Type B pancreatic cell (in vitro differentiated cells): ENCODE measurements around the gene SACM1L. TPM values are rescaled to one million over a fixed set of nuclear protein-coding genes. Genes with fewer than 3 reads are reported as not detected.
A peak's percentile ranks its signal among the peaks of the same experiment; 100 is the strongest.

Source experiments
- DNase-seq: peaks from one replicate; pipeline ENCODE4 v3.0.0; 2021; ENCODE audit warnings: mixed read lengths; ENCODE audit not compliant: unreplicated experiment; ENCODE audit errors: extremely low spot score
- H3K27ac Mint-ChIP-seq: 2 replicates; pipeline ENCODE4 v1.8.0; 2021; ENCODE audit warnings: mild to moderate bottlenecking, mixed read lengths
- H3K27me3 Mint-ChIP-seq: 2 replicates; pipeline ENCODE4 v1.8.0; 2021; ENCODE audit warnings: mixed read lengths
- H3K36me3 Mint-ChIP-seq: 2 replicates; pipeline ENCODE4 v1.8.0; 2021; ENCODE audit warnings: mixed read lengths
- H3K4me1 Mint-ChIP-seq: one replicate; pipeline ENCODE4 v1.8.0; 2021; ENCODE audit warnings: mixed read lengths; ENCODE audit not compliant: unreplicated experiment
- H3K4me3 Mint-ChIP-seq: 2 replicates; pipeline ENCODE4 v1.8.0; 2021; ENCODE audit warnings: mild to moderate bottlenecking, mixed read lengths
- H3K9me3 Mint-ChIP-seq: 2 replicates; pipeline ENCODE4 v1.8.0; 2021; ENCODE audit warnings: mixed read lengths
- CTCF ChIP-seq: fragments of 200-600 bp; sonication (generic); conservative IDR thresholded peaks from 2 replicates; pipeline ENCODE4 v1.5.0; 2021; ENCODE audit warnings: antibody characterized with exemption, mild to moderate bottlenecking
- total RNA-seq: library from RNA; stranded (reverse); gene quantifications from 2 replicates; pipeline ENCODE4 v1.2.1, GENCODE V29; 2021; ENCODE audit warnings: low replicate concordance

The SACM1L gene
- total RNA-seq, 1 donor from 2014 or later: 51.6 TPM

- no peak for DNase-seq
- Mint-ChIP-seq H3K9me3 (no peaks in the 10 kb centered on the region), H3K4me3 (no peak overlapping the region), H3K36me3 (no peaks in the 10 kb centered on the region), H3K4me1 (no peaks in the 10 kb centered on the region), H3K27me3 (no peaks in the 10 kb centered on the region), H3K27ac (no peak overlapping the region)
- TF ChIP-seq CTCF: no peak
Observed at GRCh38 chr3:45759851-45760250, 70.7 kb downstream of the SACM1L start.

- H3K4me3 Mint-ChIP-seq: no peak overlapping the region
- no peaks in the 10 kb centered on the region for H3K9me3 Mint-ChIP-seq
- H3K27me3 Mint-ChIP-seq: no peaks in the 10 kb centered on the region
- no peak for DNase-seq
- H3K36me3 Mint-ChIP-seq: no peaks in the 10 kb centered on the region
- peak; percentile 80 for TF ChIP-seq CTCF
- no peak overlapping the region for H3K27ac Mint-ChIP-seq
- H3K4me1 Mint-ChIP-seq: no peaks in the 10 kb centered on the region
Observed at GRCh38 chr3:45760878-45761711, 71.9 kb downstream of the SACM1L start.

- Mint-ChIP-seq H3K36me3 (no peaks in the 10 kb centered on the region), H3K27ac (no peak overlapping the region), H3K4me3 (no peak overlapping the region), H3K9me3 (no peaks in the 10 kb centered on the region), H3K27me3 (no peaks in the 10 kb centered on the region), H3K4me1 (no peaks in the 10 kb centered on the region)
- DNase-seq: no peak
- TF ChIP-seq CTCF: no peak
Observed at GRCh38 chr3:45761831-45762230, 72.6 kb downstream of the SACM1L start.

- H3K27ac Mint-ChIP-seq: no peak overlapping the region
- no peak for TF ChIP-seq CTCF
- H3K4me3 Mint-ChIP-seq: no peak overlapping the region
- no peak for DNase-seq
- no peaks in the 10 kb centered on the region for H3K4me1 Mint-ChIP-seq
- H3K36me3 Mint-ChIP-seq: no peaks in the 10 kb centered on the region
- H3K9me3 Mint-ChIP-seq: no peaks in the 10 kb centered on the region
- peaks cover under 1% of the 10 kb centered on the region for H3K27me3 Mint-ChIP-seq
Observed at GRCh38 chr3:45762647-45763302, 73.6 kb downstream of the SACM1L start.

GRCh38 chr3:45763303-45763675 lies 74.1 kb downstream of the SACM1L start:
- no peak overlapping the region for H3K4me3 Mint-ChIP-seq

More at GRCh38 chr3:45763303-45763675, 74.1 kb downstream of the SACM1L start:
- H3K36me3 Mint-ChIP-seq: no peaks in the 10 kb centered on the region
- H3K4me1 Mint-ChIP-seq: no peaks in the 10 kb centered on the region
- peaks cover 4% of the 10 kb centered on the region for H3K27me3 Mint-ChIP-seq
- H3K27ac Mint-ChIP-seq: no peak overlapping the region
- no peaks in the 10 kb centered on the region for H3K9me3 Mint-ChIP-seq
- DNase-seq: no peak
- TF ChIP-seq CTCF: no peak
